GM15510 (cell line): Measurements from ENCODE around the gene BEAN1.

Experiments
- POLR2A ChIP-seq: IDR thresholded peaks from 3 replicates; pipeline ENCODE4 v1.6.1; 2011; ENCODE audit warnings: borderline replicate concordance; ENCODE audit not compliant: insufficient read length; ENCODE audit errors: extremely low read depth

Gene BEAN1

DNA sequence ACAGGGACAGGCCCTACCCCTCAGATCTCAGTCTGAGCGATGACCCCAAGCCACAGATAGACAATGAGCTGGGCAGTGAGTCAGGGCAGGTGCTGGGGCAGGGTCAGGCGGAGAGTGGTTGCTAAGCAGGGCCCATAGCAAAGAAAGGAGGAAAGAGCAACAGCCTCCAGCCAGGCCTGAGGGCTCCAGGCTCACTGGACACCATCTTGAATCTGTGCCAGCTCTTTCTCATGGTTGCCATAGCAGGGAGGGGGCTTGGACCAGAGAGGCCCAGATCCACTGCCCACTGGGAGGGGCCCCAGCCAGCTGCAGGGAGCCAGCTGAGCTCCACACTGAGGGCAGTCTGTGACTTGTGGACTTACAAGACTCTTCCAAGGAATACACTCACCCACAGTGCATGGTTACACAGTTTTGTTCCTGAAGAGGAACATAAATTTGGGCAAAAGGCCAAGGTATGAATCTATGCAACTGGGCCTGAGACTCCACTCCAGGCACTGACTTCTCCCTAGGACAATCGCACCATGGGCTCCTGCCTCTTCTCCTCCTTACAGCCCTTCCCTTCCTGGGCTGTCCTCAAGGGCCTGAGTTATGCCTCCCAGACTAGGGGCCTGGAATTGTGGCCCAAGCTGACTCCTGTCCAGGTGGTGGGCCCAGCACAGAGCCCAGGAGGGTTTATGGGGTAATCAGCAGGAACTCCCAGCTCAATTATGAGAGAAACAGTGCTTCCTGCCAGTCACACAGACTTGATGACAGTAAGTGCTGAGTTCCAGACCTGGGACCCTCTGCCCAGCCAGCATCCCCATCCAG is 59.9 kb downstream of the BEAN1 start:
- TF ChIP-seq POLR2A = no peak

GRCh38 chr16:66487580-66488275 is 60.6 kb downstream of the BEAN1 start:
- TF ChIP-seq POLR2A = no peak

GRCh38 chr16:66488505-66488904 is 61.4 kb downstream of the BEAN1 start:
- TF ChIP-seq POLR2A = no peak

GRCh38 chr16:66489385-66489784 is 62.3 kb downstream of the BEAN1 start:
- TF ChIP-seq POLR2A = no peak

DNA sequence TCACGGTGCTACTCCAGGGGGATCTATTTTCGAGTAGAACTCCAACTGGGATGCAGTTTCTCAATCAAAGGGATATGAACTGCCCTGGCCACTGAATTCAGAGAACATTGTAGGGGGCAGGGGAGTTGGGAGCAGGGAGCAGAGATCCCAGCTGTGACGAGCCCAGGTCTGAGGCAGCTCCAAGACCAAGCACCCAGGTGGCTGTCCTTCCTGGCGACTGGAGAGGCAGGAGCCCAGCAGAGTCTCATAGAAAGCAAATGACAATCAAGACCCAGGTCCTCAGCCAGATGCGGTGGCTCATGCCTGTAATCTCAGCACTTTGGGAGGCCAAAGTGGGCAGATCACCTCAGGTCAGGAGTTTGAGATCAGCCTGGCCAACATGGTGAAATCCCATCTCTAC is 62.7 kb downstream of the BEAN1 start:
- TF ChIP-seq POLR2A = no peak

- TF ChIP-seq POLR2A = no peak
Observed at GRCh38 chr16:66490774-66491715, 64.0 kb downstream of the BEAN1 start.

DNA sequence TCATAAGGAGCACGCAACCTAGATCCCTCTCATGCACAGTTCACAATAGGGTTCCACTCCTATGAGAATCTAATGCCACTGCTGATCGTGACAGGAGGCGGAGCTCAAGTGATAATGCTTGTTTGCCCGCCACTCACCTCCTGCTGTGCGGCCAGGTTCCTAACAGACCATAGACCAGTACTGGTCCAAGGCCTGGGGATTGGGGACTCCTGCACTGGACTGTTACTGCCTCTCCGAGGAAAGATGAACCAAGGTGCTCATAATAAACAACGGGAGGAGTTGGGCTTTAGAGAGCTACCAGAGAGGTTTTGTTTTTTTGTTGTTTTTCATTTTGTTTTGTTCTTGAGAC is 64.6 kb downstream of the BEAN1 start:
- no peak for TF ChIP-seq POLR2A

- TF ChIP-seq POLR2A = no peak
Observed at GRCh38 chr16:66493490-66494401, 66.7 kb downstream of the BEAN1 start.

DNA sequence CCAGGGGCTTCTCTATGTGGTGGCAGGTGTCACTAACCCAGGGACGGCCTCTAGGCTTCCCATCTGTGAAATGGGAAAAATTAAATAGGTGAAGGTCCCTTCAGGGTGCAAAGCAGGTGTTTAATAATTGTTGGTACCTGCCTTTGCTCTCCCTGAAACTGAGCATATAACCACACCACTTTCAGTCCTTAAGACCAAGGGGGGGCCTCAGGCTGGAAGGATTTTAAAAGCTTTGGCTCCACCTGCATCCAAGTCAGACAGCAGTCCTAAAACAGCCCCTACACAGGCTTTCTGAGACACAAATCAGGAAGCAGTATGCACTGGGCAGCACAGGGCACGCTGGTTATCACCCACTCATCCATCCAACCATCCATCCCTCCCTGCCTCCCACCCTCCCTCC is 67.8 kb downstream of the BEAN1 start:
- no peak for TF ChIP-seq POLR2A

- TF ChIP-seq POLR2A = no peak
Observed at GRCh38 chr16:66495440-66495839, 68.3 kb downstream of the BEAN1 start.

GRCh38 chr16:66502020-66502913 is 75.2 kb downstream of the BEAN1 start:
- TF ChIP-seq POLR2A = no peak

DNA sequence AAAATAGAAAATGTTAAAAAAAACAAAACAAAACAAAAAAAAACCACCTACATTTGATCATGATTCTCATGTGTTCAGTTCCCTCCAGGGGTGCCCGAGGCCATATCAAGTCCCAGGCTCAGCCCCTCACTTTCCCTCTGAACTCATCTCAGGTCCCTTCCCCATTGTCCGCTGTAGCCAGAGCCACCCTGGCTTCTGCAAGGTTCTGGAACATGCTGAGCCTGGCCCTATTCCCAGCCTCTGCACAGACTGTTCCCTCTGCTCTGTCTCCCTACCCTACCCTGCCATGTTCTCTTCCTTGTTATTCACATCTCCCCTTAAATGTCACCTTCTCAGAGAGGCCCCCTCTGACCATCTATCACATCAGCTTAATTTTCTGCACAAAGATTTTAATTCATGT is 75.9 kb downstream of the BEAN1 start:
- no peak for TF ChIP-seq POLR2A

DNA sequence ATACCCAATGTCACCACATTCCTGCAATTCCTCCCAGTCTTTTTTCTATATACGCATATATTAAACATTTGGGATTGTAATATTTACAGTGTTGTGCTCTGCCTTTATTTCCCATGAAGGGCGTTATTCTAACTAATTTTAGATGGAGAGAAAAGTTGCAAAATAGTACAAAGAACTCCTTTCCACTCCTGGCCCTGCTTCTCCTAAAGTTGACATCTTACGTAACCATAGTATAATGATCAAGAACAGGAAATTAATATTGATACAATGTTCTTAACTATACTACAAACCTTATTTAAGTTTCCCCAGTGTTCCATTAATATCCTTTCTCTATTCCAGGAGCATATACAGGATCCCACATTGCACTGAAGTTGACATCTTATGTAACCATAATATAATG is 76.5 kb downstream of the BEAN1 start:
- no peak for TF ChIP-seq POLR2A
